ENCODE measurements around the gene TRAPPC12.

The TRAPPC12 gene

DNA sequence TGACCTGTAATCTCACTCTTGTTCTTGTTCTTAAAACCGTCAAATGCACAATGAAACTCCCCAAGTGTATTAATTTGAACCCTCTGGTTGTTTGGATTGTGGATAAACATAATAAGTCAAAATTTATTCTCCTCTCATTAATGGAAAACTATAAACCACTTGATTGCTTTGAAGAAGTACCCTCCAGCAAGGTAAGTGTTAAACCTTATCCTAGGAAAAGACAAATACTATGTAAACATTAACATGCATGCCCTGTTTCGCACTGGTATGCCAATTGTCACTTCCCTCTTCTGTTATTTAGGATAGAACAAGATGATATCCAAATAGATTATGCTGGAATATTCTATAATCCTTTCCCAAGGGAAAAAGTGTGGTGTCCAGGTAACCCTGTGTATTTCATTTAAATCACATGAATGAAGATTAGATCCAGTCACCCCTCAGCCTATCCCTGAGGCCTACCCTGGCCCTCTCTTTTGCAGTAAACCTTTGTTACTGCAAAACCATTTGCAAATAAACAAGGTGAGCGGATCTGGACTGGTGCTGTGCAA lies 138.5 kb downstream of the TRAPPC12 start:
- DNase-seq = peak; percentile 15

DNA sequence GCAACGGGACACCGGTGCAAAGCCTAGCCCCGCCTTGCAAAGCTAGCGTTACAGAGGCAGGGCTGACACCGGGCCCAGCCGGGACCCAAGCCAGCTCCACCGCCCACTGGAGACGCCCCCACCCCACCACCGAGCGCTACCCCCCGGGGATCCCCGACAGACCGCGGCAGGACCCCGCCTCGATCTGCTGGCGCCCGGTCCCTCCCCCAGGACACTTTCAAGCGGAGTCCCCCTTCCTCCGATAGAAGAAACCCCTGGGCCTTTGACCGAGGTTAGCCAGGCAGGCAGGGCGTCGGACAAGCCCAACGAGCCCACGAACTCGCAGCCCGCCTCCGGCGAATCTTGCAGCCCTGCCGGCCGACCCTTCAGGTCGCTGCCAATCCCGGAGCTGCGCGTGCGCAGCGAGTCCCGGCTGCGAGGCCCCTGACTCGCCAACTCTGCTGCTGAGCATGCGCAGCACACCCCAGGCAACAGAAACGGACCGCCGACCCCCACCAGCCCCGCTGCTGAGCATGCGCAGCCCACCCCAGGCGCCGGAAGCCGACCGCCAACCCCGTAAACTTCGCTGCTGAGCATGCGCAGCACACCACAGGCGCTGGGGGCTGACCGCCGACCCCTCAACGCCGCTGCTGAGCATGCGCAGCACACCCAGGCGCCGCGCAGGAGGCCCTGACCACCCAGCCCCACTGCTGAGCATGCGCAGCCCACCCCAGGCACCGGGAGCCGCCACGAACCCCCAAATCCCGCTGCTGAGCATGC lies 139.2 kb downstream of the TRAPPC12 start:
- peak; percentile 96 for DNase-seq

DNA sequence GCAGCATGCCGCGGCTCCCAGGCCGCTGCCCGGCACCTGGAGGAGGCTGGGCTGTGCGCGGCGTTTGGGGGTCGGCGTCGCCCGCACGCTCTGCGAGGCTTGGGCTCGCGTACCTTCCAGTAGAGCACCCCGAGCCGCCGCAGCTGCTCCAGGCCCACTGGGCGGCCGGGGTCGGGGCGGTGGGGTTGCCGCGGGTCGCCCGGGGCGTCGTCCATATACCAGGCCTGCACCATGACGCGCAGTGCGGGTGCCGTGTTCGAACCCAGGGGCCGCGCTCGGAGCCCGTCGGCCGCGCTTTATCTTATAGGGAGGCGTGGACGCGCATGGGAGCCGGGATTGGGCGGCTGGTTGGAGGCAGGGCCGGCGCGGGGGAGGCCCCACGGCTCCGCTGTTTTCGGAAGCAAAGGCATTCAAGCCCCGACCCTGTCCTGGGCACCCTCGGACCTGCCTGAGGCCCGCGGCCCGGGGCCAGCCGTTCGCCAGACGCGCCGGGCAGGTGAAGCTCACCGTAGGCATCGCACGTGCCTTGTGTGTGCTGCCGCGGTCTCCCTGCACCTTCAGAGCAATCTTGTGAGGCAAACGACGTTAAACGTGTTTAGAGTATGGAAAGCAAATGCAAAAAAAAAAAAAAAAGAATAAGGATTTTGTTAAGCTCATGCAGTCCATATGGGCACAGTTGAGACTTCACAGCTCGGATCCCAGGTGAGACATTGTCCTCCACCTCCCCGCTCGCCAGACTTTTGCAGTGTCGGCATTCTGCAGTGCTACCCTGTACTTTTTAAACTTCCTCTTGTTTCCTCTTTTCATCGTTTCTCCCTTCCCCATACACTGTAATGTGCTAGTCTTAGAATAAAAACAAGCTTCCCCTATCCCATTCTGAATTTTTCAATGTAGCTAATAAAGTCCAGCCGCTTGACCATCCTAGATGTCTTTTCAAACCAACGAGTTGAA lies 140.0 kb downstream of the TRAPPC12 start, which contains the start of gene ADI1:
TSS of gene ADI1 (minus strand) at position 277 of the 951 bp plus-strand sequence. CDS start at position 233, 44 bp downstream.
- peak; percentile 59 for DNase-seq

DNA sequence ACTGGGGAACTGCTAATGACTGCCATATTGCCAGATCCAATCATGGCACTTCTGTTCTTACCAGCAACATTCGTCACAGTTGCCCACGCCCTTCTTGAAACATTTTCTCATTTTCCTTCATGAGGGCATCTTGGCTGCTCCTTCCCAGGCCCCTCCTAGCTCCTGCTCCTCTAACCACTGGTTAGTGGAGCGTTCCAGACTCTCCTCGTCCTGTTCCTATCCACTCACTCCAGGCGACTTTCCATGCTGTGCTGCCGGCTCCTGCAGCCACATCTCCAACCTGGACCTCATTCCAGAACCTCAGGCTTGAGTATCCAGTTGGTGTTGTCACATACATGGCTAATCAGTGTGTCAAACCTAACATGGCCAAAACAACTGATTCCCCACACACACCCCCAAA lies 141.1 kb downstream of the TRAPPC12 start:
- DNase-seq = no peak

DNA sequence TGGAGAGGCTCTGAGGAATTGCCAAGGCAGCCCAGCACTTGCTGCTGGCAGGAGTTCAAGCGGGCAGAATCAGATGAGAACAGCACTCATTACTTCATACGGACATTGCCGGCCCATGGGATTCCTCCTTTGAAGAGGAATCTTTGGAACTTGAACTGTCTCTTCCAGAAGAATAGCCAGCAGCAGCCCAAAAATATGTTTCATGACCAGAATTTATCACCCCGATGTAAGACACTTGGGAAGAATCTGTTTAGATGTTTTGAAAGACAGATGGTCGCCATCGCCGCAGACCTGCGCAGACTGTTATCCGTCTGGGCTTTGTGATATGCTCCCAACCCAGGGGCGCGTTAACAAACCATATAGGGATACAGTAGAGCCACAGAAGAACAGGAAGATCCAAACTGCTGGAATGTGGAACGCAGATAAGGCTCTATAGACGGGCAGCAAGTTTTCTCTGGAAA lies 143.5 kb downstream of the TRAPPC12 start:
- no peak for DNase-seq

DNA sequence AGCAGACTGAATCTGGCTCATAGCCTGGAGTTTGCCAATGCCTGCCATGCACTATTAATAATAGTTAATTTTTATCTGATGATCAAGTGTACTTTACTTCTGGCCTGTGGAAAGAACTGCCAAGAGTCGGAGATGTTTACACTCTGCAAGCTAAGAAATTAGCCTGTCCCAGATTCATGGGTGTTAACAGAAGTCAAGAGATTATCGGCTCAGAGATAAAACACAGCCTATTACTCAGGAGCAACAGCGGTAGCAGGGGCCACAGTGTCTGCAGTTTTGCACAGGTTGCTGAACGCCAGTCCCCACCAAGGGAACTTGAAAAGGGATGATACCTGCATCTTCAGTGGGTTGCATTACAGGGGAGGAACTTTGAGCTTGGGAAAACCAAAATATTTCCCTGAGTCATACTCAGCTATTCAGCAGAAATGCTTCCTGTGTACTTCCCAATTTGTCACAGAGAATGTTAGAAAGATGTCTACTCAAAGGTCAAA lies 144.1 kb downstream of the TRAPPC12 start:
- no peak for DNase-seq

DNA sequence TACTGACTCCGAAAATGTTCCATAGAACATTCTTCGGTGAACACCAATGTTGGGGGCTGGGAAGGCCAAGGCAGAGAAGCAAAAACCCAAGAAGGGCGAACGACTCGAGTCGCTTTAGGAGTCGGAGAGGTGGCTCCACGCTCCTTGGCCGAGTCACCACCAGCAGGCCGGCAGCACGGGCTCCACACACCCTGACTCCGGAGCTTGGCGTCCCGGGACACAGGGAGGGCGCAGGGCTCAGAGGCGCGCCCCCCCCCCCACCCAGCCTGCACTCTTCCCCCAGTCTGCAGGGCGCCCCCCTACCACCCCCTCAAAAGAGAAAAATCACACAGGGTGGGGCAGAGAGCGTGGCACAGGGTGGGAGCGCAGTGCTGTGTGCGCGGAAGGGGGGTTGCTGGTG lies 147.4 kb downstream of the TRAPPC12 start:
- no peak for DNase-seq

DNA sequence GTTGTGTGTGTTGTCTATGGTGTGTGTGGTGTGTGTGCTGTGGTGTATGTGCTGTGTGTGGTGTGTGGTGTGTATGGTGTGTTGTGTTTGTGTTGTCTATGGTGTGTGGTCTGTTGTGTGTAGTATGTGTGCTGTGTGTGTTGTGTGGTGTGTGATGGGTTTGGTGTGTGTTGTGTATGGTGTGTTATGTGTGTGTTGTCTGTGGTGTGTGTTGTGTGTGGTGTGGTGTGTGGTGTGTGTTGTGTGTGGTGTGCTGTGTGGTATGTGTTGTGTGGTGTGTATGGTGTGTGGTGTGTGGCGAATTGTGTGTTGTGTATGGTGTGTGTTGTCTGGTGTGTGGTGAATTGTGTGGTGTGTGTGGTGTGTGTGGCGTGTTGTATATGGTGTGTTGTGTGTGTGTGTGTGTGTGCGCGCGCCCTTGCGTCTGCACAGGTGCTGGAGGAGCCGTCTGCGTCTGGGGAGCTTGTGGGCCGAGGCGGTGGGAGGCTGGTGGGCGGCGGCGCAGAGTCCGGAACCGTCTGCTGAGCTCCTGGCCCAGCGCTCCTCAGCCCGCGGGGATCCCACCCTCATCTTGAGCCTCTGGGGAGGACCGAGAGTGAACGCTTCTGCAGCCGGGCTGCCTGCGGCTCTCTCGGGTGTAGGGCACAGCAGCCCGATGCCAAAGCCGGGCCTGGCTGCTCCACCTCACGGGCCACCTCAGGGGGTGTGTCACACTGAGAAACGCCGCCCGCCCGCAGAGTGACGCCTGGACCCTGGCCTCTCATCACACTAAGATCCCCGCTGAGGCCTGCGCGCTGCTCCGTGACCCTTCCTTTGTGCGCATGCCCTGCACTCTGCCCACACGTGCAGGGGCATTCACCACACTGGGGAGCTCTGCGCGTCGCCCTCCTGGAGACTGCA lies 148.6 kb downstream of the TRAPPC12 start:
- no peak for DNase-seq
